Measurements from ENCODE around the gene P2RX2.

The P2RX2 gene

DNA sequence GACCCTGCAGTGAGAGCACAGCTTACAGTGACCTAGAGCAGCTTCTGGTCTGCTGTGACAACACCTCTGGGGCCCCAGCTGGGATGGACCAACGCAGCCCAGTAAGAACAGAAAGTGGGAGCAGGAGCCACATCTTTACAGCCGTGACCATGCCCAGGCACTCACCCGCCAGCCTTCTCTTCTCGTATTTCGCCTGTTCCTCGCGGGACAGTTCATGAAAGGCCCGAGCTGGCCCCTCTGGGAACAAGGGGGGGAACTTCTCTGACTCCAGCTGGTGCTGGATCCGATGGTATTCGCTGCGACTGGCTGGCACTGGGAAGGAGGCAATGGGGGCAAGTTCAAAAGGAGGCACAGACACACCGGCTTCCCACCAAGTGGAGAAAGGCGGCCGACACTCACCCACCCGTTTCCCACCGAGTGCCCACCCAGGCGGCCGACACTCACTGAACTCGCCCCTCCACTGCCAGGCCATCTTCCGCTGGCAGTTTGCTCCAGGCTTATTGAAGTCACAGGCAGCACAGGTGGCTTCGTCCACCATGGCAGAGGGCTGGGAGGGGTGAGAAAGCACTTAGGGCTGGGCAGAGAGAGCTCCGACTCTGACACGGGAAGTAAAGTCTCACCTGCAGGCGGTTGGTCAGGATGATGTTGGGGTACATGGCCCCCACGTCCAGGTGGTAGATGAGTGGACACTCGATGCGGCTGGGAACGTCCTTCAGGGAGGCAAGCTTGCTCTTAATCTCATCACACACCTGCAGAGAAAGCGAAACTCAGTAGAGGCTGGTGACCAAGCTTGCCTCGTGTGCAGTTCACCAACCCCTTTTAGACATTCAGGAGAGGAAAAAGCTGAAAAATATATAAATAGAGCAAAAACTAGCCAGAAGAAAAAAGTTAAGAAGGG lies 49.9 kb downstream of the P2RX2 start:
- DNase-seq, result no peak

DNA sequence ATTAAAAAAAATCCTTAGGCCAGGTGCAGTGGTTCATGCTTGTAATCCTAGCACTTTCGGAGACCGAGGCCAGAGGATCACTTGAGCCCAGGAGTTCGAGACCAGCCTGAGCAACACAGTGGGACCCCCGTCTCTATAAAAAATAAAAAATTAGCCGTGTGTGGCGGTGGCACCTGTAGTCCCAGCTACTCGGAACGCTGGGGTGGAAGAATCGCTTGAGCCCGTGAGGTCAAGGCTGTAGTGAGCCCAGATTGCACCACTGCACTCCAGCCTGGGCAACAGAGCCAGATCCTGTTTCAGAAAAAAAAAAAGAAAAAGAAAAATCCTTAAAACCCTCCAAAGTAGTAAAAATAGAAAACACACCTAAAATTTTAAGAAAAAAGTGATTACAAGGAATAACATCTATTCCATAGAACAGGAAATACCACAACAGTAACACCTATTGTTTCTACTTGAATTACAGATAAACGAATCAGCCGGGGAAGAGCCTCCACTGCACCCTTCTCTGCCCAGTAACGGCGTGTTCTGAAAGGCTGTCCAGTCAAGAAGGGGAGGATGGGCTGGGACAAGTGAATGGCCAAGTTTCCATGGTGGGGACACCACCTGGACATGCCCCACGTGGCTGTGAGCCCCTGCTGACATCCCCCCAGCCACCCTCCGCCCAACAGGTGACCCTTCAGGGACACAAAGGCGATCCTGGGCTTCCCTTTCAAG lies 50.7 kb downstream of the P2RX2 start:
- DNase-seq, result no peak
